Liver (tissue), 9 donors: Measurements from ENCODE around the gene AEBP2. TPM values are rescaled to one million over a fixed set of nuclear protein-coding genes. Genes with fewer than 3 reads are reported as not detected.

Experiments used
- DNase-seq: peaks from one replicate; pipeline ENCODE4 v3.0.0-alpha.2; 2017; ENCODE audit warnings: low spot score
- H3K27ac ChIP-seq, 2 donors: one replicate each; pipeline ENCODE4 v1.7.0; 2013; ENCODE audit warnings: inconsistent platforms in 2 of 2, low read length in 2 of 2, control low read depth in 1 of 2, low read depth in 1 of 2, mild to moderate bottlenecking in 1 of 2
- H3K27me3 ChIP-seq, 4 donors: one replicate each; pipeline versions ENCODE4 v1.6.1 to v1.7.0; 2013; ENCODE audit warnings: low read length in 3 of 4, inconsistent platforms in 1 of 4, mild to moderate bottlenecking in 1 of 4, moderate library complexity in 1 of 4; ENCODE audit not compliant: control insufficient read depth in 4 of 4, insufficient read depth in 4 of 4
- H3K36me3 ChIP-seq, 4 donors: one replicate each; pipeline versions ENCODE4 v1.6.1 to v1.7.0; 2013; ENCODE audit warnings: low read length in 3 of 4, mild to moderate bottlenecking in 3 of 4, low read depth in 1 of 4, moderate library complexity in 1 of 4; ENCODE audit not compliant: control insufficient read depth in 4 of 4, insufficient read depth in 3 of 4
- H3K4me1 ChIP-seq, 4 donors: one replicate each; pipeline versions ENCODE4 v1.6.1 to v1.7.0; 2013; ENCODE audit warnings: low read length in 3 of 4, mild to moderate bottlenecking in 3 of 4, moderate library complexity in 1 of 4; ENCODE audit not compliant: control insufficient read depth in 4 of 4, insufficient read depth in 4 of 4
- H3K4me3 ChIP-seq, 3 donors: one replicate each; pipeline versions ENCODE4 v1.6.1 to v1.7.0; 2013; ENCODE audit warnings: low read length in 3 of 3, control low read depth in 1 of 3, low read depth in 1 of 3, mild to moderate bottlenecking in 1 of 3
- H3K9ac ChIP-seq, 2 donors: one replicate each; pipeline ENCODE4 v1.7.0; 2013; ENCODE audit warnings: low read length in 2 of 2, mild to moderate bottlenecking in 2 of 2, moderate library complexity in 2 of 2, control low read depth in 1 of 2, low read depth in 1 of 2
- H3K9me3 ChIP-seq, 4 donors: one replicate each; pipeline versions ENCODE4 v1.6.1 to v1.7.0; 2013; ENCODE audit warnings: low read length in 3 of 4; ENCODE audit not compliant: control insufficient read depth in 4 of 4
- ATF3 ChIP-seq: IDR thresholded peaks from 2 replicates; pipeline ENCODE4 v1.6.1; 2016; ENCODE audit warnings: antibody characterized with exemption
- CTCF ChIP-seq: fragments of 150-350 bp; IDR thresholded peaks from 2 replicates; pipeline ENCODE4 v1.5.1; 2017; ENCODE audit warnings: improper control_type of control experiment, low read depth, low read length; ENCODE audit not compliant: missing input control
- EGR1 ChIP-seq, 2 donors: IDR thresholded peaks; 2 replicates each; pipeline ENCODE4 v1.6.1; 2016 to 2018; ENCODE audit warnings: antibody characterized with exemption in 2 of 2, low read depth in 2 of 2
- FOXA1 ChIP-seq: IDR thresholded peaks from 2 replicates; pipeline ENCODE4 v1.6.1; 2016; ENCODE audit warnings: antibody characterized with exemption
- FOXA2 ChIP-seq: IDR thresholded peaks from 2 replicates; pipeline ENCODE4 v1.6.1; 2016; ENCODE audit warnings: antibody characterized with exemption
- GABPA ChIP-seq, 2 donors: IDR thresholded peaks in 1 of 2; conservative IDR thresholded peaks in 1 of 2; 2 replicates each; pipeline ENCODE4 v1.6.1; 2016; ENCODE audit warnings: antibody characterized with exemption in 2 of 2, mild to moderate bottlenecking in 1 of 2, moderate library complexity in 1 of 2
- HNF4G ChIP-seq: IDR thresholded peaks from 2 replicates; pipeline ENCODE4 v1.6.1; 2016; ENCODE audit warnings: antibody characterized with exemption
- JUND ChIP-seq, 2 donors: IDR thresholded peaks; 2 replicates each; pipeline ENCODE4 v1.6.1; 2016; ENCODE audit warnings: antibody characterized with exemption in 2 of 2
- MAX ChIP-seq: IDR thresholded peaks from 2 replicates; pipeline ENCODE4 v1.6.1; 2016; ENCODE audit warnings: antibody characterized with exemption
- NR2F2 ChIP-seq: IDR thresholded peaks from 2 replicates; pipeline ENCODE4 v1.6.1; 2016; ENCODE audit warnings: antibody characterized with exemption
- RAD21 ChIP-seq, 2 donors: IDR thresholded peaks; 2 replicates each; pipeline ENCODE4 v1.6.1; 2016; ENCODE audit warnings: antibody characterized with exemption in 2 of 2, mild to moderate bottlenecking in 2 of 2
- REST ChIP-seq: IDR thresholded peaks from 2 replicates; pipeline ENCODE4 v1.6.1; 2016; ENCODE audit warnings: antibody characterized with exemption, mild to moderate bottlenecking
- RXRA ChIP-seq, 2 donors: IDR thresholded peaks; 2 replicates each; pipeline ENCODE4 v1.6.1; 2017 to 2018; ENCODE audit warnings: antibody characterized with exemption in 2 of 2, mild to moderate bottlenecking in 1 of 2
- SP1 ChIP-seq: IDR thresholded peaks from 2 replicates; pipeline ENCODE4 v1.6.1; 2018; ENCODE audit warnings: antibody characterized with exemption, mild to moderate bottlenecking
- TAF1 ChIP-seq: conservative IDR thresholded peaks from 2 replicates; pipeline ENCODE4 v1.6.1; 2016; ENCODE audit warnings: antibody characterized with exemption, mild to moderate bottlenecking
- YY1 ChIP-seq: IDR thresholded peaks from 2 replicates; pipeline ENCODE4 v1.6.1; 2016; ENCODE audit warnings: antibody characterized with exemption, mild to moderate bottlenecking
- ZBTB33 ChIP-seq: IDR thresholded peaks from 2 replicates; pipeline ENCODE4 v1.6.1; 2016; ENCODE audit warnings: antibody characterized with exemption
- WGBS: extraction: QIAGEN DNeasy Blood & Tissue Kit; methylation state at CpG from one replicate; pipeline ENCODE4 v1.1.7; 2013; 5-methylcytosine and 5-hydroxymethylcytosine counted together
- polyA plus RNA-seq, 2 donors: library from polyadenylated mRNA; stranded (reverse) in 1 of 2; unstranded in 1 of 2; fragments of 200-250 nt in 1 of 2; fragments of >200 nt in 1 of 2; fragmentation: Nextera tagmentation in 1 of 2; extraction: Ambion mirVana in 1 of 2; gene quantifications; one replicate each; pipeline versions ENCODE4 v1.2.1 to v1.2.3, GENCODE V29; 2013 to 2015
- total RNA-seq, 2 donors: library from RNA; depleted of rRNA; stranded (reverse); fragments of >200 nt; gene quantifications; one replicate each; pipeline ENCODE4 v1.2.3, GENCODE V29; 2014
- donor health status: healthy.
- donor health status: healthy.
- donor health status: healthy.
- donor health status: healthy.
- donor health status: healthy.

Gene AEBP2
- total and polyA plus RNA-seq, 4 donors = 4.6 to 18.8 (median 8.9) TPM

GRCh38 chr12:19490908-19491307 is 51.6 kb downstream of the AEBP2 start:
- 48% methylated on average over 3 of the region's 3 CpGs for WGBS
- TF ChIP-seq RXRA (IDR thresholded peaks at IDR 0.05) = no peak
- TF ChIP-seq SP1 = no peak
- TF ChIP-seq JUND (IDR thresholded peaks at IDR 0.05) = no peak
- TF ChIP-seq FOXA2 = no peak
- no peak for TF ChIP-seq ZBTB33
- TF ChIP-seq REST = no peak
- no peak for TF ChIP-seq EGR1 (IDR thresholded peaks at IDR 0.05; ENCODE audit: low read depth in 2 of 2)
- TF ChIP-seq RAD21 (IDR thresholded peaks at IDR 0.05) = no peak
- TF ChIP-seq HNF4G = no peak
- H3K27ac ChIP-seq = no peak overlapping the region
- peaks cover 0 to 11% (median 7%) of the 10 kb centered on the region in 4 donors for H3K36me3 ChIP-seq
- H3K9ac ChIP-seq = no peak overlapping the region
- H3K4me1 ChIP-seq = no peaks in the 10 kb centered on the region
- no peaks in the 10 kb centered on the region for H3K9me3 ChIP-seq
- no peaks in the 10 kb centered on the region for H3K27me3 ChIP-seq
- H3K4me3 ChIP-seq = no peak overlapping the region
- DNase-seq = no peak

- TF ChIP-seq YY1 = no peak
- TF ChIP-seq ATF3 = no peak
- no peak for TF ChIP-seq FOXA2
- no peak for TF ChIP-seq SP1
- TF ChIP-seq EGR1 (IDR thresholded peaks at IDR 0.05; ENCODE audit: low read depth in 2 of 2) = no peak
- no peak for TF ChIP-seq GABPA (IDR thresholded peaks at IDR 0.05 in 1 of 2, conservative IDR thresholded peaks at IDR 0.05 in 1 of 2)
- TF ChIP-seq CTCF = no peak
- no peak for TF ChIP-seq RAD21 (IDR thresholded peaks at IDR 0.05)
- no peak for TF ChIP-seq JUND (IDR thresholded peaks at IDR 0.05)
- no peak for TF ChIP-seq TAF1
- TF ChIP-seq NR2F2 = no peak
- no peak for TF ChIP-seq MAX
- no peak for TF ChIP-seq FOXA1
- no peak for TF ChIP-seq HNF4G
- no peaks in the 10 kb centered on the region for H3K27me3 ChIP-seq
- H3K4me3 ChIP-seq = no peak overlapping the region
- H3K4me1 ChIP-seq = no peaks in the 10 kb centered on the region
- WGBS = 92% methylated on average over 3 of the region's 3 CpGs
- no peaks in the 10 kb centered on the region for H3K9me3 ChIP-seq
- no peak overlapping the region for H3K27ac ChIP-seq
- H3K36me3 ChIP-seq = peaks cover 0 to 11% (median 7%) of the 10 kb centered on the region in 4 donors
- DNase-seq = no peak
- no peak overlapping the region for H3K9ac ChIP-seq
These were observed 52.6 kb downstream of the AEBP2 start for GRCh38 chr12:19491863-19492262.
